Measurements from ENCODE around the gene VIPR1.

Gene VIPR1, protein sequence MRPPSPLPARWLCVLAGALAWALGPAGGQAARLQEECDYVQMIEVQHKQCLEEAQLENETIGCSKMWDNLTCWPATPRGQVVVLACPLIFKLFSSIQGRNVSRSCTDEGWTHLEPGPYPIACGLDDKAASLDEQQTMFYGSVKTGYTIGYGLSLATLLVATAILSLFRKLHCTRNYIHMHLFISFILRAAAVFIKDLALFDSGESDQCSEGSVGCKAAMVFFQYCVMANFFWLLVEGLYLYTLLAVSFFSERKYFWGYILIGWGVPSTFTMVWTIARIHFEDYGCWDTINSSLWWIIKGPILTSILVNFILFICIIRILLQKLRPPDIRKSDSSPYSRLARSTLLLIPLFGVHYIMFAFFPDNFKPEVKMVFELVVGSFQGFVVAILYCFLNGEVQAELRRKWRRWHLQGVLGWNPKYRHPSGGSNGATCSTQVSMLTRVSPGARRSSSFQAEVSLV

DNA sequence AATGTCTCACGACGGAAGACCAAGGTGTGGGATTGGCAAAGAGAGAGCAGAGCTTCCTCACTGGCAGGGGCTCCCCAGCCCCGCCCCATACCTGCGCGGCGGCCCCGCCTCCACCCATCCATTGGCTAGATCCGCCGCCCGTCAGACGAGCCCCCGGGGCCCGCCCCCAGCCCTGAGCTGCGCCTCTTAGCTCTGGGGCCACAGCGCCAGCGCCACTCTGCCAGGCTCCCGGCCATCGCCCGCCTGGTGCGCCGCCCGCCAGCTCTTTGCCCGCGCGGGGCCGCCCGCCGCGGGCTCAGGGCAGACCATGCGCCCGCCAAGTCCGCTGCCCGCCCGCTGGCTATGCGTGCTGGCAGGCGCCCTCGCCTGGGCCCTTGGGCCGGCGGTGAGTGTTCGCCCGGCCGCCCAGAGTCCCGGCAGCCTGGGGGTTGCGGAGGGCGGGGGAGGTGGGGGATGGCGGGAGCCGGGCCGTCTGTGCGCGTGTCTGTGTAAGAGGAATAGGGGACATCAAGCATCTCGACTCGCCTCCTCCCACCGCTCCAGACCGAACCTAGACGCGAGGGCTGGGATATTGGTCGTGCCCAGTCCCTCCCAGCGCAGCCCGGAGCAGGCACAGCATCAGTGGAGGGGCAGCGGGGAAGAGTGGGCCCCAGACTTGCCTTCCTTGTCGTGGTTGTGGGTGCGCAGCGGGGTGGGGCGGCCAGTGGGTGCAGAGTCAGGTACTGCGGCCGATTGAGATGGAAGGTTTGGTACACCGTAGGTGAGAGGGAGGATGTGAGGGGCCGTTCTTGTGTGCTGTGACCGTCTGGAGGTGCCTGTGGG lies at the start of gene VIPR1:
VIPR1 (plus strand) TSS at position 215 of the 822 bp plus-strand sequence; CDS start at position 308, 93 bp downstream.
- no peaks in the 10 kb centered on the region for H3K36me3 Mint-ChIP-seq
- H3K4me1 Mint-ChIP-seq, result peaks cover 27% of the 10 kb centered on the region
- H3K9me3 Mint-ChIP-seq, result no peaks in the 10 kb centered on the region
- peak within 1 kb of the TSS; percentile 83 for H3K4me3 Mint-ChIP-seq
- peak; percentile 98 for ATAC-seq
- peak within 1 kb of the TSS; percentile 20 for H3K27ac Mint-ChIP-seq
- H3K27me3 Mint-ChIP-seq, result peaks cover 34% of the 10 kb centered on the region

DNA sequence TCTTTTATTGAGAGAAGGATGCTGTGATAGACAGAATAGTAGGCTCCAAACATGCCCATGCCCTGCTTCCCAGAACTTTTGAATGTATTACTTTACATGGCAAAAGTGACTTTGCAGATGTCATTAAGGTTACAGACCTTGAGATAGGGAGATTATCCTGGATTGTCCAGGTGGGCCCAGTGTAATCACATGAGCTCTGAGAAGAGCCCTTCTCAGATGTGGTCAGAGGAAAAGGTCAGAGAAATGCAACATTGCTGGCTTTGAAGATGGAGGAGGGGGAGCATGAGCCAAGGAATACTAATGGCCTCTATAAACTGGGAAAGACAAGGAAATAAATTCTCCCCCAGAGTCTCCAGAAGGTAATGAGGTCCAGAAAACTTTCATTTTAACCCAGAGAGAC lies 46.2 kb upstream of the VIPR1 start:
- Mint-ChIP-seq H3K4me1 (no peaks in the 10 kb centered on the region), H3K9me3 (peaks cover 5% of the 10 kb centered on the region), H3K36me3 (no peaks in the 10 kb centered on the region), H3K27me3 (peaks cover 16% of the 10 kb centered on the region), H3K27ac (no peak overlapping the region), H3K4me3 (no peak overlapping the region)
- ATAC-seq, result no peak

DNA sequence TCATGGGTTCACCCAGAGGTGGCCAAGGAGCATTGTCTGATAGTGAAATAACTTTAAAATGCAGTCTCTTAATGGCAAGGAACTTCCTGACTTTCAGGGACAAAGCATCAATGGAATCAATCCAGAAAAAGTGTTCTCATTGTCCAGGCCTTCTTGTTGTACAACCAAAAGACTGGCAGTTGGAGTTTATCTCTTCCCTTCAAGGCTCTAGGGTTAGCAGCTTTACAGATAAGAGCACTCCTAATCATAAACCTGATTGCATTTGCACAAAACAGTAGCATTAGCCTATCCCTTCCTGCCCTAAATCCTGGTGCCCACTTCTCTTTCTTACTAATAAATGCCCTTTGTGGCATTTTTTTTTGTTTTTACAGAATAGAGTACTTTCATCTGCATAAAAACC lies 43.3 kb upstream of the VIPR1 start:
- peaks cover 5% of the 10 kb centered on the region for H3K9me3 Mint-ChIP-seq
- no peak overlapping the region for H3K4me3 Mint-ChIP-seq
- no peak for ATAC-seq
- no peaks in the 10 kb centered on the region for H3K4me1 Mint-ChIP-seq
- H3K27me3 Mint-ChIP-seq, result peaks cover 16% of the 10 kb centered on the region
- H3K36me3 Mint-ChIP-seq, result no peaks in the 10 kb centered on the region
- no peak overlapping the region for H3K27ac Mint-ChIP-seq

DNA sequence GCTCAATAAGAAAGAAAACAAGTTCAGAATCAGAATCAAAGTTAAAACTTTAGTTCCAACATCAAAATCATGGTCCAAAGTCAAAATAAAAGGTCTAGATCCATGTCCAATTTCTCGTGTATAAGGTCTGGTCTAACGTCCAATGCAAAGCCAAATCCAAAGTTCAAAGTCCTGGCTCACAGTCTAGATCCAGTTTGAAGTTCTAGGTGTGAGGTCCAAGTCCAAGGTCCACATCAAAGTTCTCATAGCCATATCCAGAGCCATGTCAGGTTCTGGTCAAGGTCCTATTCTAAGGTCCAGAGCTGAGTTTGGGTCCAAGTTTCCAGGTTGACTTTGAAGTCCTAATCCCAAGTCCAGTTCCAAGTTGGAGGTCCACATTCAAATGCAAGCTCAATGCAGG lies 40.7 kb upstream of the VIPR1 start:
- ATAC-seq, result no peak
- no peaks in the 10 kb centered on the region for H3K27me3 Mint-ChIP-seq
- H3K36me3 Mint-ChIP-seq, result no peaks in the 10 kb centered on the region
- no peaks in the 10 kb centered on the region for H3K9me3 Mint-ChIP-seq
- H3K4me1 Mint-ChIP-seq, result no peaks in the 10 kb centered on the region
- no peak overlapping the region for H3K4me3 Mint-ChIP-seq
- no peak overlapping the region for H3K27ac Mint-ChIP-seq

DNA sequence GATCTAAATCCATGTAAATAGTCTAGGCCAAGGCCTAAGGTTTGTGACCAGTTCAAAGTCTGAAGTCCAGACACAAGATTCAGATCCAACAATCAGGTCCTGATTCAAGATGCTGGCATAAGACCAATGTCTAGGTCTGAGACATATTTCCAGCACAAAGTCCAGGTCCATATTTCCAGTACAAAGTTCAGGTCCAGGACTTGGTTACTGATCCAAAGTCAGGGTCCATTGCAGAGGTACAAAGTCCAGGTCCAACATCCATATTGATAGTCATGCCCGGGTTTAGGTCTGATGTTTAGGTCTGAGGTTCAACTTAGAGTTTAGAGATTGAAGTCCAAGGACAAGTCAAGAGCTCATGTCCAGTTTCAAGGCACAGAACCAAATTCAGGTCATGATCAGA lies 39.4 kb upstream of the VIPR1 start:
- no peak overlapping the region for H3K27ac Mint-ChIP-seq

DNA sequence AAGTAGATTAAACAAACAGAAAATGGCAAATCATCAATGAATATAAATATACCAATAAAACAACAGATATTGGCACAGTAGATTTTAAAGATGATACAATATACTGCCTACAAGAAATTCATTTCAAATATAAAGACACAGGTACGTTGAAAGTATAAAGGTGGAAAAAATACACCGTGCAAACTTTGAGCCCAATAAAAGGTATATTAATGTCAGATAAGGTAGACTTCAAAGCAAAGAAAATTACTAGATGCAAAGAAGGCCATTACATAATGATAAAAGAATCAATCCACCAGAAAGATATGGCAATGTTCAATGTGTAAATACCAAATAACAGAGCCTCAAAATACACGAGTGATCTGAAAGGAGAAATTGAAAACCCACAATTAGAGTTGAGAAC lies 34.3 kb upstream of the VIPR1 start:
- H3K27ac Mint-ChIP-seq, result no peak overlapping the region
- peaks cover 4% of the 10 kb centered on the region for H3K27me3 Mint-ChIP-seq
- H3K4me1 Mint-ChIP-seq, result no peaks in the 10 kb centered on the region
- H3K9me3 Mint-ChIP-seq, result no peaks in the 10 kb centered on the region
- H3K36me3 Mint-ChIP-seq, result no peaks in the 10 kb centered on the region
- H3K4me3 Mint-ChIP-seq, result no peak overlapping the region
- ATAC-seq, result no peak

More for the DNA sequence above, 39.4 kb upstream of the VIPR1 start:
- Mint-ChIP-seq H3K36me3 (no peaks in the 10 kb centered on the region), H3K4me1 (no peaks in the 10 kb centered on the region), H3K27me3 (no peaks in the 10 kb centered on the region), H3K9me3 (no peaks in the 10 kb centered on the region), H3K4me3 (no peak overlapping the region)
- no peak for ATAC-seq

GRCh38 chr3:42472555-42472954 lies 29.9 kb upstream of the VIPR1 start:
- Mint-ChIP-seq H3K4me3 (no peak overlapping the region), H3K27ac (no peak overlapping the region), H3K4me1 (no peaks in the 10 kb centered on the region), H3K9me3 (no peaks in the 10 kb centered on the region), H3K27me3 (peaks cover 29% of the 10 kb centered on the region), H3K36me3 (no peaks in the 10 kb centered on the region)
- ATAC-seq, result no peak

DNA sequence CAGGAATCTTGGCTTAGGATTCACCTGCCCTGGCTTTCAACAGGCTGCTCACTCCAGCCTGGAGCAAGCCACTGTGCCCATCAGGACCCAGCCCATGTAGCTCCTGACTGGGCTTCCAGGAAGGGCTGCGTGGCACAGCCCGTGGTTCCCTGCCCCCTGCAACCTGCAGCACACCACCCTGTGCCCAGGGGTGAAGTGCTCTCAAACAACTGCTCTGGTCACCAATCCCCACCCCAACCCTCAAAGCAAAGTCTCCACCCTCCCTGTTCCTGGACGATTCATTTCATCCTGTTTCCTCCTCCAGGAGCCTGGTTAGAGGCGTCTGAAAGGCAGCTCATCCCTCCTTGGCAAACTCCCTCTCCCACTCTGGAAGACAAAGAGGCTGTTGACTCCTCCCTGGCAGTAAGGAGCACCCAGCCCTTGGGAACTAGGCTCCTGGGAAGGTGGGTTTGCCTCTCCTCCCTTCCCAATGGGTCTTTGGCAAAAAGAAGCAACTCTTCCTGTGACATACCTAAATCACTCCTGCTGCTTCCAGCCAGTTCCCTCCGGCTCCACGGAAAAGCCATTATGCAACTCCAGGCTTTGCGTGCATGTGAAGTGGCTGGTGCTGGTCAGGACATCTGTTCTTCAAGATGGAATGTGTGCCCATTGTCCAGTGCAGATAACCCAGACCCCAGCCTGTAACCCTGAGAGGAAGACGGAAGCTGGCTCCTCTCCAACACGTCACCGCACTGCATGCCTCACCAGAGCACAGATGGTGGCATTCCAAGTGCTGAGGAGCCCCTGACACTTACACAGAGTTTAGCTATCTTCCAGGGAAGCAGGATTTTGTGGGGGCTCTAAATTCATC lies 29.1 kb upstream of the VIPR1 start:
- no peaks in the 10 kb centered on the region for H3K9me3 Mint-ChIP-seq
- no peak for ATAC-seq
- H3K4me1 Mint-ChIP-seq, result no peaks in the 10 kb centered on the region
- H3K27me3 Mint-ChIP-seq, result peaks cover 29% of the 10 kb centered on the region
- H3K27ac Mint-ChIP-seq, result no peak overlapping the region
- H3K36me3 Mint-ChIP-seq, result no peaks in the 10 kb centered on the region
- no peak overlapping the region for H3K4me3 Mint-ChIP-seq

DNA sequence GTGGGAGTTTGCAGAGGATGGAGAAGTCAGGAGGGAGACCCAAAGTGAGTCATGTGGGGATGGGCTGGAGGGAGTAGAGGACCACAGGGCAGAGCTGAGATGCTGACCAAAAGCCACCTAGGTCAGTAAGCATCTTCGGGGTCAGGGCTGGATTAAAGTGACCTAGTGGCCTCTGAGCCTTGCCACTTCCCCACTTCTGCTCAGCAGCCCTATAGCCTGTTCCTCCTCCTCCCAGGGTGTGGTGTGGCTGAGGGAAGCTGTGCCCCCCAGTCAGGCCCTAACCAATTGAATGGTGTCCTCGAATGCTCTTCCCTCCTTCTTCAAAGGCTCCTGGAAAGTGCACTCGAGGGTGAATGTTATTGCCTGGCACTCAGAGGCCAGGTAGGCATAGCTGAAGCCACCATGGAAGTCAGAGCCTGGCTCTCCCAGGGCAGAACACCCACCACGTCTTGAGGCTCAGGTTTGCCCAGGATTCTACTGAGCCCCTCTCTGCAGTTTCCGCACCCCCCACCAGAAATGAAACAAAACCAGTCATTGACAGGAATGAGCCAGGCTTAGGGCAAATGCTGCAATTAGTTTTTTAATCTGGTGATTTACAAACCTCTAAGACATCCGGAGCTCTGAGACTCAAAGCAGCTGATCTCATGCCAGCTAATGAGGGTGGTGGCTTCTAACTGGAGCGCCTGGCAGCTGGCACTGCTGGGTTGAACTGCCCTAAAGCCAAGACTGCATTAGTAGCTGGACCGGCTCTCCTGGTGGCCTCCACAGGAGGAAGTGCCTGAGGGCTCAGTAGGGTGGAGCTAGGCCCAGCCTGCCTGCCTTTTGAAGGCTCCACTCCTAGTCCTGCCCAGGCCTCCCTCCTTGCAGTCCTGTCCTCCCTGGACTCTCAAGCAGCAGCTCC lies 26.0 kb upstream of the VIPR1 start:
- no peaks in the 10 kb centered on the region for H3K4me1 Mint-ChIP-seq
- H3K9me3 Mint-ChIP-seq, result peaks cover 17% of the 10 kb centered on the region
- peaks cover 20% of the 10 kb centered on the region for H3K36me3 Mint-ChIP-seq
- H3K27ac Mint-ChIP-seq, result no peak overlapping the region
- no peak overlapping the region for H3K4me3 Mint-ChIP-seq
- no peak for ATAC-seq
- peaks cover 29% of the 10 kb centered on the region for H3K27me3 Mint-ChIP-seq

- ATAC-seq, result no peak
- Mint-ChIP-seq H3K4me1 (no peaks in the 10 kb centered on the region), H3K4me3 (no peak overlapping the region), H3K9me3 (peaks cover 27% of the 10 kb centered on the region), H3K27me3 (peaks cover 29% of the 10 kb centered on the region), H3K27ac (no peak overlapping the region), H3K36me3 (peaks cover 29% of the 10 kb centered on the region)
Measured at GRCh38 chr3:42477696-42478095, 24.7 kb upstream of the VIPR1 start.

- no peak overlapping the region for H3K4me3 Mint-ChIP-seq
- no peak for ATAC-seq
- H3K4me1 Mint-ChIP-seq, result peaks cover 7% of the 10 kb centered on the region
- no peak overlapping the region for H3K27ac Mint-ChIP-seq
- peaks cover 35% of the 10 kb centered on the region for H3K36me3 Mint-ChIP-seq
- H3K27me3 Mint-ChIP-seq, result peaks cover 18% of the 10 kb centered on the region
- H3K9me3 Mint-ChIP-seq, result peaks cover 30% of the 10 kb centered on the region
Measured at GRCh38 chr3:42478830-42479229, 23.6 kb upstream of the VIPR1 start.

DNA sequence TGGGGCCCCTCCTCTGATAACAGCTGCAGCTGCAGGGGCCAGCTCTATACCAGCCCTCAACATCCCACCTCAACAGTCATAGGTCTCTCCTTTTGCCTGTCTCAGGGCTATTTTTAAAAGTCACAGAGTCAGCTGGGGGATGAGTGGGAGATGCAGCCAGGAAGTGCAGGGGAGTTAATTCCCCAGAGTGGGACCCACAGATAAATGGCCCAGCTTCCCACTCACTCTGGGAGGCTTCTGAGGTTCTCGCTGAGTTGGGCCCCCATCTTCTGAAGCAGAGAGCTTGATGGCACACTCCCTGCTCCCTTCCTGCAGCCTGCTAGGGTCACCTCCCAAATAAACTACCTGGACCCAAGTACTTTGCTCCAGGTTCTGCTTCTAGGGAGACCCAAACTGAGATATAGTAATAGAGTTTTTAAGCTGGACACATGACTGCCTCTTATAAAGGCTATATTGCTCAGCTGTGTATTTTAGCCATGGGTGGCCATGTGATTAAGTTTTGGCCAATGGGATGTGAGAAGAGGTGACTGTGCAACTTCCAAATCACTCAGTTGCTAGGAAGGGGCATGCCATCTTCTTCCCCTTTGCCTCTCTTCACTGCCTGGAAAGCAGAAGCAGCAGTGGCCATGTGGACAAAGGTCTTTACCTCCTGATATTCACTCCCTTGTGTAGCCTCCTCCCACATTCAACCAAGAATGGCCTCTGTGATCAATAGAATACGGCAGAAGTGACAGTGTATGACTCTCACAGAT lies 15.5 kb upstream of the VIPR1 start:
- H3K4me3 Mint-ChIP-seq, result no peak overlapping the region

GRCh38 chr3:42488687-42489086 lies 13.8 kb upstream of the VIPR1 start:
- H3K9me3 Mint-ChIP-seq, result no peaks in the 10 kb centered on the region
- peak overlapping the region; percentile 87 for H3K27ac Mint-ChIP-seq
- H3K27me3 Mint-ChIP-seq, result no peaks in the 10 kb centered on the region
- no peaks in the 10 kb centered on the region for H3K36me3 Mint-ChIP-seq
- ATAC-seq, result no peak
- H3K4me1 Mint-ChIP-seq, result peaks cover 46% of the 10 kb centered on the region
- no peak overlapping the region for H3K4me3 Mint-ChIP-seq

More for the DNA sequence above, 15.5 kb upstream of the VIPR1 start:
- Mint-ChIP-seq H3K9me3 (peaks cover 8% of the 10 kb centered on the region), H3K27me3 (no peaks in the 10 kb centered on the region), H3K4me1 (peaks cover 41% of the 10 kb centered on the region), H3K36me3 (peaks cover 10% of the 10 kb centered on the region), H3K27ac (peak overlapping the region; percentile 53)
- no peak for ATAC-seq

Data from stimulated activated memory B cell treated with anti-CD40 and anti-IgM and Interleukin-4, amounts not matched to agents 10 μg/mL and 1 μg/mL and 100 μg/mL, for 72 hours (primary cell).